GM18870 (cell line): ENCODE results near the gene IRAK2.
"Not testable (repeated sequence)": the region's sequence is repeated elsewhere in the genome, so short reads cannot be mapped to it uniquely, and the experiment has no call there.

ENCODE experiments used
- ATAC-seq: cut with Tn5 transposase; IDR thresholded peaks from one replicate; pipeline ENCODE4 v1.9.1; 2021; ENCODE audit warnings: moderate library complexity; ENCODE audit not compliant: unreplicated experiment

The IRAK2 gene

GRCh38 chr3:10158555-10158954 lies 6.2 kb upstream of the IRAK2 start:
- ATAC-seq: not testable (repeated sequence)

- ATAC-seq: no peak
Measured at GRCh38 chr3:10160346-10160745, 4.4 kb upstream of the IRAK2 start.

- no peak for ATAC-seq
Measured at GRCh38 chr3:10160925-10161324, 3.8 kb upstream of the IRAK2 start.

GRCh38 chr3:10162185-10162584 lies 2.5 kb upstream of the IRAK2 start:
- no peak for ATAC-seq

DNA sequence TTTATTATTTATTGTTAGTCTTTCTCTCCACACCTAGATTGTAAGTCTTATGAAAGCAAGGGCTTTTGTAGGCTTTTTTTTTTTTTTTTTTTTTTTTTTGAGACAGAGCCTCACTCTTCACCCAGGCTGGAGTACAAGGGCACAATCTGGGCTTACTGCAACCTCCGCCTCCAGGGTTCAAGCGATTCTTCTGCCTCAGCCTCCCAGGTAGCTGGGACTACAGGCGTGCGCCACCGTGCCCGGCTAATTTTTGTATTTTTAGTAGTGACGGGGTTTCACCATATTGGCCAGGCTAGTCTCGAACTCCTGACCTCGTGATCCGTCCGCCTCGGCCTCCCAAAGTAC lies 546 bp upstream of the IRAK2 start:
- not testable (repeated sequence) for ATAC-seq

GRCh38 chr3:10166213-10166604 lies 1.5 kb downstream of the IRAK2 start:
- ATAC-seq: no peak

DNA sequence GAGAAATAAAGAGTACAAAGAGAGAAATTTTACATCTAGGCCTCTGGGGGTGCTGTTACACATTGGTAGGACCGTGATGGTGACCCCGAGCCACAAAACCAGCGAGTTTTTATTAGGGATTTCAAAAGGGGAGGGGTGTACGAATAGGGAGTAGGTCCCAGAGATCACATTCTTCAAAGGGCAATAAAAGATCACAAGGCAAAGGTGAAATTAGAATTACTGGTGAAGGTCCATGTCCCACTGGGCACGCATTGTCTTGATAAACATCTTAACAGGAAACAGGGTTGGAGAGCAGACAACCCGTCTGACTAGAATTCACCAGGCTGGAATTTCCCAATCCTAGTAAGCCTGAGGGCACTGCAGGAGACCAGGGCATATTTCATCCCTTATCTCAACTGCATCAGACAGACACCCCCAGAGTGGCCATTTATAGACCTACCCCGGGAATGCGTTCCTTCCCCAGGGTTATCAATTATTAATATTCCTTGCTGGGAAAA lies 4.3 kb downstream of the IRAK2 start:
- no peak for ATAC-seq

DNA sequence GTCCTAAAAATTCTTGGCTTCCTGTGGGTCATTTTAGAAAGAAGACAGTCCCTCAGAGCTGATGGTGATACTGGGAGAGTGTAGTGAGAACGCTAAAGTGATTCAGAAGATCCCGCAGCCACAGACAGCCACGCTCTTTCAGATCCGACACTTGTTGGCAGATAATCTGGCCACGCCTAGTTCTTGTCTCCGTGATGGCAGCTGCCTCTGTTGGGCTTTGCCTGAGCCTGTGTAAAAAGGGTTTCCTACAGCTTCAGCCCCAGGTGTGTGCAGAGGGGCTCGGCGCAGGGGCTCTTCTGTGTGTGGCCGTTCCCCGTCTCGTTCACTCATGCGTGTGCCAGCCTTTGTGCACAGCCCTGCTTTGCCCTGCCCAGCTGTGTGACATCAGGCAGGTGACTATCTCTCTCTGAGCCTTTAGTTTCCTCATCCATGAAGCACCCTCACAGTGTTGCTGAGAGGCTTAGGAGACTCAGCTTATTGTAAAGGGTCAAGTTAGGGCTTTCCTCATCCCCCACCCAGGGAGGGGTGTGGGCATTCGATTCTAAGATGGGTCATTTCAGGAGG lies 6.3 kb downstream of the IRAK2 start:
- no peak for ATAC-seq

DNA sequence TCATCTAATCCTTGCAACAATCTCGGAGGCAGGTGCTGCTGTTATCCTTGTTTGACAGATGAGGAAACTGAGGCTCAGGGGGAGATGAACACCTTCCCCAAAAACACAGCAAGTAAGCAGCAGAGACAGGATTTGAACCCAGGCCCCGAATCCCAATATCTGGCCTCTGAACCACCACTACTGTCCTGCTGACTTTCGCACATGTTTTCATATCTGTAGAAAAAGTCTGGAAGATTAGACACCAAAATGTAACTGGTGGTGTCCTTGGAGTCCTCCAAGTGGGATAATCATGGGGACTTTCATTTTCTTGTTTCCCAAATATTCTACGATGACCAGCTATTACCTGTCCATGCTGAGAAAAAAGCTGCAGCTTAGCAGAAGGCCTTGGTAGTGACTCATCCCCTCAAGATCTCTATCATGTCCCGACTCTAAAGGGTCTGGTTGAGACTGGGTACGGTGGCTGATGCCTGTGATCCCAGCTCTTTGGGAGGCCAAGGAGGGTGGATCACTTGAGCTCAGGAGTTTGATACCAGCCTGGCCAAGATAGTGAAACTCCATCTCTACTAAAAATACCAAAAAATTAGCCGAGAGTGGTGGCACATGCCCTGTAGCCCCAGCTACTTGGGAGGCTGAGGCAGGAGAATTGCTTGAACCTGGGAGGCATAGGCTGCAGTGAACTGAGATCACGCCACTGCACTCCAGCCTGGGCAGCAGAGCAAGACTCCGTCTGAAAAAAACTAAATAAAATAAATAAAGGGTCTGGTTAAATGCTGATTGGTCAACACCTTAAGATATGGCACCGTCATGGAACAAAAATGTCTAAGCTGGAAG lies 8.6 kb downstream of the IRAK2 start:
- no peak for ATAC-seq

DNA sequence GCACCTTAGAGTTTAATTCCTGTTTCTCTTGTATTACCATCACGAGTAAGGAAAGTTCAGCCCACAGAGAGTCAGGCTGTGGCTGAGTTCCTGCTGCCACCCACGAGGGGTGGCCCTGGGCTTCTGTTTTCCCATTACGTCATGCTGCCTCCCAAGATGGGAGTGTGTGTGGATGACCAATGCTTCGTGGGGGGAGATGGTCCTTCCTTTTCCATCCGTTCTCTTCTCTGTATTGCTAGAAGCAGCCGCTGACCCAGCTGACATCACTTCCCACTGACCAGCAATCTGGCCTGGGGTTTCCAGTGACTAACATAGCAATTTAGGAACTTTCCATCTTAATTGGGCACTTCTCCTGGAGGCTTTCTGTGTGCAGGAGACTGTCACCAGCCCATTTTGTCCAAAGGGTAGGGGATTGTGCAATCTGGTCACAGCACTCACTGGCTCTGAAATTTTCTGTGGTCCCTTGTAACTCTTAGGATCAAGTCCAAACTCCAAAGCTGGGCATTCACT lies 9.3 kb downstream of the IRAK2 start:
- ATAC-seq: no peak

- ATAC-seq: not testable (repeated sequence)
Measured at GRCh38 chr3:10175334-10175733, 10.6 kb downstream of the IRAK2 start.

DNA sequence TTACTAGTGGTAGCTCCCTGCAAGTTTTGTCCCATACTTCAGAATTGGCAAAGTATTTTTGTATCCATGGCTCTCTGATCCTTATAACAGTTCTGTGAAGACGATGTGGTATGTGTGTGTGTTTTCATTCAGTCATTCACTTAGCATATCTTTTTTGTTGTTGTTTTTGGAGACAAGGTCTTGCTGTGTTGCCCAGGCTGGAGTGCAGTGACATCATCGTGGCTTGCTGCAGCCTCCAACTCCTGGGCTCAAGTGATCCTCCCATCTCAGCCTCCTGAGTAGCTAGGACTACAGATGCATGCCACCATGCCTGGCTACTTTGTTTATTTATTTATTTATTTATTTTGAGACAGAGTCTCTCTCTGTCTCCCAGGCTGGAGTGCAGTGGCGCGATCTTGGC lies 11.4 kb downstream of the IRAK2 start:
- ATAC-seq: not testable (repeated sequence)

DNA sequence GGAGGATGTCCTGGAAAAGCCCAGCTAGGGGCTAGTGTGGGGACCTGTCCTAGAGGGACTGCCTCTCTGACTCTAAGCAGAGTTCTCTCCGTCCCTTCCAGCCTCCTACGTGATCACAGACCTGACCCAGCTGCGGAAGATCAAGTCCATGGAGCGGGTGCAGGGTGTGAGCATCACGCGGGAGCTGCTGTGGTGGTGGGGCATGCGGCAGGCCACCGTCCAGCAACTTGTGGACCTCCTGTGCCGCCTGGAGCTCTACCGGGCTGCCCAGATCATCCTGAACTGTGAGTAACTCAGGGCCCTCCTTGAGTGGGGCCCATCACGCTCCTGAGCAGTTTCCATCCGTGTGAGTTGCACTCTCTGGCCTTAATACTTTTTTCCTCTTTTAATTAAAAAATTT lies 13.0 kb downstream of the IRAK2 start:
- no peak for ATAC-seq

DNA sequence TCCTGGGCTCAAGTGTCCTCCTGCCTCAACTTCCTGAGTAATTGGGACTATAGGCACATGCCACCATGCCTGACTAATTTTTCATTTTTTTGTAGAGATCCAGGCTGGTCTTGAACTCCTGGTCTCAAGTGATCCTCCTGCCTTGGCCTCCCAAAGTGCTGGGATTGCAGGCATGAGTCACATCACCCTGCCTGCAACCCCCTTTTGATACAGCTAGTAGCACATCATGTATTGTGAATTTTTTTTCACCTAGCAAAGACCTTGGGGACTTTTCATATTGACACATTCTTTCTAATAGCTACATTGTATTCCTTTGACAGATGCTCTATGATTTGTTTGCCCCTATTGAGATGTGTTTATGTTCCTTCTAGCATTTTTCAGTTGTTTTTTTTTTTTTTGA lies 14.2 kb downstream of the IRAK2 start:
- ATAC-seq: no peak

DNA sequence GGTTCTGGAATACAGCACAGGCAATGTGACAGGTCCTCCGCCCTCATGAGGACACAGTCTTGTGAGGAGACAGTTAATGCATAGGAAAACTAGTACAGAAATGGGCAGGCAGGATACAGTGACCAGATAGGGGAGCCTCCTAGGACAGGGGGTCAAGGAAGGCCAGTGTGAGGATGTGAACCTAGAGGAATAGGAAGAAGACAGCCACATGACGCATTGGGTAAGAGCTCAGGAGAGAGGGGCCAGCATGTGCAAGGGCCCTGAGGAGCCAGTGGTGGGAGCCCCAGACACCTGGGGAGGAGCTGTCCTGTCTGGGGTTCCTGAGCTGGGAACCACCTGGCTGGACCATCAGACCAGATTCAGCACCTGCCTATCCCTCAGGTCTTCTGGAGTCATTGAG lies 15.6 kb downstream of the IRAK2 start:
- ATAC-seq: no peak

DNA sequence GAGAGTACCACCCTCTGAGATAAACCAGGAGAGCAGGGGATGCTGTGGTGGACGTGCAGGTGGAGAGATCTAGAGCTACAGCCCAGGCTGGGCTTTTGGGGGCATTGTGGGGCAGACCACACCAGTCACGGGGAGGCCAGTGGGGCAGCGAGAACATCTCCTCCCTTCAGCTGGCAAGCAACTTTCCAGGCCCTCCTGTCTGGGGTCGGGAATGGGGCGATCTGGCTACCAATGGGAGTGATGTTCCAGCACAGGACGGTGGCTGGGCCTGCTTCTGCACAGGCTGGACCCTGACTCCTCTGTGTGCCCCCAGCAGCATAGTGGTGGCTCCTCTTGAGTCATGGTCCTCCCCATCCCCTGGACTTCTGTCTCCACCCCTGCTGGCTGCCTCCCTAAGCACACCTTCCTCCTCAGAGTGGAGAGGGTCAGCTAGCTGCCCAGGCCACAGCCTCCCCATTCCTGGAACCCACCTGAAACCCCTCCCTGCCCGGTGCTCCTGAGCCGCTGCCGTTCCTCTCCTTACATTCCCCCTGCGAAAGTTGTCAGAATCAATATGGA lies 16.1 kb downstream of the IRAK2 start:
- ATAC-seq: no peak

GRCh38 chr3:10182950-10183349 lies 18.2 kb downstream of the IRAK2 start:
- ATAC-seq: no peak

DNA sequence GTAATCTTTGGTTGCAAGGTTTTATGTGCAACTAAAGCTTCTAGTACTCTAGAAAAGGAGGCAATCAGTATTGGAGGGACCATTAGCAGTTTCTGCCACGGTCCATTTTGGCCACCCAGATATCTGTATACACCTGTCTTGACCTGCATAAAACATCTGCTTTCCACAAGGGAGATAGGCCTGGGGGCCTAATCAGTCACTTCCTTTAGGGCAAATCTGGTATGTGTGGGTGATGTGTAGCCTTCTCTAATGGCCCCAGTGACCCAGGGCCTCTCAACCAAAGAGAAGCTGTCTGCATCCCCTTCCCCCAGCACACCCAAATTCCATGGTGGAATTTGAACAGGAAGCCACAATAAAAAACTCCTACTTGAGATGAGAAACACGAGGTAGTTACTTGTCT lies 19.5 kb downstream of the IRAK2 start:
- ATAC-seq: no peak

- ATAC-seq: no peak
Measured at GRCh38 chr3:10185804-10186762, 21.4 kb downstream of the IRAK2 start.

DNA sequence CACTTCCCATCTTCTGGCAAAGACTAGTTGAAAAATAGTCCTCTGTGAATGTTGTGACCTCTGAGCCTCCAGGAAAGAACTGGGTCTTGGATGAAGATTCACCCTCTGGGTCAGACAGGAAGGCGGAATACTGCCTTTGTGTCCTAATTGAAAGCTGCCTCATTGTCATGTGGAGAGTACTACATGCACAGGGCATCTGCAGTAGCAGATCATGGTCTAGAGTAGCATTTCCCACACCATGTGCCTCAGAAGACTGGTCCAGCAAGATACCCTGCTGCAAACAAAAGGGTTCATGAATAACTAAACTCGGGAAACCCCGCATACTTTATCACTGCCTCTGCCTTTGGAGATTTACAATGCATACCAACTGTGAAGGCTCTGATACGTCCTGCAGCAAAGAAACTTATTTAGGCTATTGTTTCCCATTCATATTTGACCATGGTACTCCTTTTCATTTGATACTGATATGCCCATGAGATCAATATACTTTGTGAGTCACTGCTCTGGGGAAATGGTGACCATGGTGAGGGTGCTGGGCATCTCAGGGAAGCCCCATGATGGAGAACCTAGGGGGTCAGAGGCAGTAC lies 22.7 kb downstream of the IRAK2 start:
- no peak for ATAC-seq

DNA sequence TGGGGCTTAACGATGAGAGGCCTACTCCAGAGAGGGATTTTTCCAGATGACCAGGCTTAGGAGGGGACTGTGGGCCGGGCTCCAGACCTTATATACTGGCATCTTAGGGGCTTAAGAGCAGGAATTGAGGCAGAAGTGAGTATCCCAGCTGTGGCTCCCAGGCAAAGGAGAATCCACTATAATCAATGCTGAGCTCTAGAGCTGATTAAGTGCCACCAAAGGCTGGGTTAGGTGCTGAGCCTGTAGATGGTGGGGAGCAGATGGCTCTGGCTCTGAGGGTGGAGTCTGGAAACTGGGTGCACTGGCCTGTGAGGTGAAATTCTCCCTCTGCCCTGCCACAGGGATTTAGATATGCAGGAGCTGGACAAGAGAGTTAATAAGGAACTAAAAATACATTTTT lies 23.2 kb downstream of the IRAK2 start:
- no peak for ATAC-seq
